Esophagus squamous epithelium (tissue), 4 donors: Measurements from ENCODE around the gene SMIM44.

ENCODE experiments used
- CTCF ChIP-seq, 6 experiments: fragments of 450-650 bp in 4 of 6; fragments of 200-600 bp in 2 of 6; sonication (generic) in 2 of 6; IDR thresholded peaks; one replicate each; pipeline ENCODE4 v1.5.1; 2016 to 2019; ENCODE audit warnings: antibody characterized with exemption in 6 of 6, mild to moderate bottlenecking in 4 of 6, moderate library complexity in 4 of 6
- POLR2A ChIP-seq, 4 donors: fragments of 450-650 bp; IDR thresholded peaks; one replicate each; pipeline ENCODE4 v1.6.1; 2017; ENCODE audit warnings: antibody characterized with exemption in 4 of 4, mild to moderate bottlenecking in 4 of 4, moderate library complexity in 3 of 4

DNA sequence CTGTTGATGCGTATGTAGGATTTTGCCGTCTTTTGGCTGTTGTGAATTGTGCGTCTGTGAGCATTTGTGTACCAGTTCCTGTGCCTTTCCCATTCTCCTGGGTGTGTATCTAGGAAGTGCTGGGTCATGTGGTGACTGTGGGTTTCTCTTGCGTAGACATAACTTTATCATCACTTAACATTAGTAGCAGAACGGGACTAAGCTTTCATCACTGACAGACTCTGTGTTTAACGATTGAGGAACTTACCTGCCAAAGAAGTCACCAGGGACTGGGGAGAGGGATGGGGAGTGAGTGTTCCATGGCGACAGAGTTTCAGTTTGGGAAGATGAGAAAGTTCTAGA, 37.8 kb upstream of the SMIM44 start:
- TF ChIP-seq CTCF (IDR thresholded peaks at IDR 0.05) (no peak), POLR2A (IDR thresholded peaks at IDR 0.05) (no peak)
